ENCODE measurements around the gene ANKS4B. TPM values are rescaled to one million over a fixed set of nuclear protein-coding genes. Genes with fewer than 3 reads are reported as not detected.

Gene ANKS4B
- 0.03 to 0.09 TPM (median 0.07 TPM) in 4 of 5 replicates, not detected in the other for total RNA-seq (2022; extraction: Qiagen RNA extraction; ENCODE audit: low read depth)

GRCh38 chr16:21233521-21234150 lies at the start of gene ANKS4B:
ANKS4B (plus strand) TSS chr16:21233699; CDS start chr16:21233738, 39 bp downstream.

GRCh38 chr16:21211486-21211885 lies 22.0 kb upstream of the ANKS4B start, which contains the start of gene ZP2:
ZP2 (minus strand) TSS chr16:21211574; CDS start chr16:21211547, 27 bp downstream.

DNA sequence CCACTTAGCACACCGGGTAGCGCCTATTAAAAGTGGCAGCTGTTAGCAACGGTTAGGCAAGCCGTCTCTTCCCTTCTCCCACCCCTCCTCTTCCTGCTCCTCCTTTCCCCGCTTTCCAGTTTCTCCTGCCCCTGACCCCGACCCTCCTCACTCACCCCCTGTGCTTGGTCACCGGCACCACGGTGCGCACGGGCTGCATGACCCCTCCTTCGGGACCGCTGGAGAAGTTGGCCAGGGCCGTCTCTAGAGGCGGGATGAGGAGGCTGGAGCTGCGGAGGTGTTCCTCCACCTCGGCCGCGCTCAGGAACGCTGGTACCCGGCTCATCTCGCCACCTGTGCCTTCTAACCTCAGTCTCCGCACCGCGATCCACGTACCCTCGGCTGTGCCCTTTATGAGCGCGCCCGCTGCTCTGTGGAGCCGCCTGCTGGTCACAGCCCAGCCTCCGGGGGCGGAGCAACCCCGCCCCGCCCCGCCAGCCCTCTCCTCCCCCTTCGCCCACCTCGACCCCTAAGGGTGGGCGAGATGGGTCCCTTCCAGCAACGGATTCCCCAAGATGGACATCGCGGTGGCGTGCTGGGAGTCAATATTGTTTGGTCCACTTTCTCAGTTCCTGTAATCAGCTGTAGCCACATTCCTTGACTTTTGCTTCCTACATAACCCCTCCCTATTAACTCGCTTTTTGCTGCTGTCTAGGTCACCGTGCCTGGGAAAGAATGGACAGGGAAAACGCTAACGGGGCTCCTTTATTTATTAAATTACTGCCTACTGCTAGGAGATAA lies 44.6 kb downstream of the ANKS4B start, which contains the start of gene CRYM:
CRYM (minus strand) TSS at position 364 of the 780 bp plus-strand sequence; CDS start at position 325, 39 bp downstream.

Other genes starting within 250 kb of the ANKS4B start
- 0.08 to 0.22 TPM (median 0.15 TPM) in 5 replicates for gene DNAH3, start 82.9 kb upstream of the ANKS4B start, total RNA-seq (2022; extraction: Qiagen RNA extraction; ENCODE audit: low read depth)
- gene LDAF1, start 75.0 kb upstream of the ANKS4B start, total RNA-seq (2022; extraction: Qiagen RNA extraction; ENCODE audit: low read depth) = 16.8 to 22.1 TPM (median 20.4 TPM) in 5 replicates
- gene ZP2, start 22.1 kb upstream of the ANKS4B start, total RNA-seq (2022; extraction: Qiagen RNA extraction; ENCODE audit: low read depth) = not detected in 5 replicates
- 1.2 to 2.5 TPM (median 1.8 TPM) in 5 replicates for gene CRYM, start 44.6 kb downstream of the ANKS4B start, total RNA-seq (2022; extraction: Qiagen RNA extraction; ENCODE audit: low read depth)